K562 (cell line): ENCODE data around the gene TCIRG1. TPM values are rescaled to one million over a fixed set of nuclear protein-coding genes. Genes with fewer than 3 reads are reported as not detected.

Source experiments
- ATAC-seq: fragments of 200-7000 bp; cut with Tn5 transposase; 3 replicates; pipeline ENCODE4 v1.9.1; 2020; ENCODE audit warnings: moderate library complexity
- BruUV-seq: library from RNA; stranded (reverse); fragments of 400-500 nt; replicated peaks from 2 replicates; lab custom pipeline; 2021; lab: Mats Ljungman, UMichigan
- CTCF ChIA-PET: fragments of 300-600 bp; formaldehyde crosslinking; extraction: SDS; loops from one replicate; lab custom pipeline; 2021; ENCODE audit warnings: low intra/inter-chr PET ratio; lab: Yijun Ruan, JAX
- POLR2A ChIA-PET: fragments of 300-600, 350-650 bp; sonication (Branson Sonifier 250); formaldehyde crosslinking; extraction: SDS; loops from one replicate; lab custom pipeline; 2021; ENCODE audit warnings: antibody characterized with exemption, inconsistent platforms; lab: Yijun Ruan, JAX
- DNase-seq, 4 experiments: peaks; one replicate each; pipeline versions ENCODE4 v3.0.0 to v3.0.0-alpha.2; 2011 to 2018; ENCODE audit warnings: low spot score in 3 of 4, mixed read lengths in 3 of 4; ENCODE audit errors: extremely low read depth in 1 of 4
- FAIRE-seq: peaks from 2 replicates; lab custom pipeline; 2011; peaks lifted over from hg19 to GRCh38; lab: Jason Lieb, UNC
- H2AFZ ChIP-seq: 2 replicates; pipeline ENCODE4 v1.6.0; 2011; ENCODE audit warnings: low read depth, low read length, control low read depth, inconsistent platforms
- H3K27ac ChIP-seq: fragments of 200-600 bp; 3 replicates; pipeline ENCODE4 v1.8.0; 2011; ENCODE audit warnings: low read depth, mild to moderate bottlenecking, control low read depth, inconsistent platforms, low read length, moderate library complexity, mixed read lengths; ENCODE audit errors: extremely low read depth
- H3K27me3 ChIP-seq, 2 experiments: fragments of 300-600 bp in 1 of 2; 2 replicates in 1 of 2; 3 replicates in 1 of 2; pipeline versions ENCODE4 v1.6.0 to v1.8.0; 2011; ENCODE audit warnings: inconsistent platforms in 2 of 2, low read length in 2 of 2, mild to moderate bottlenecking in 1 of 2, mixed read lengths in 1 of 2, moderate library complexity in 1 of 2; ENCODE audit not compliant: control insufficient read depth in 2 of 2, insufficient read depth in 2 of 2
- H3K36me3 ChIP-seq: fragments of 300-600 bp; 3 replicates; pipeline ENCODE4 v1.8.0; 2011; ENCODE audit warnings: mild to moderate bottlenecking, low read length, inconsistent platforms; ENCODE audit not compliant: control insufficient read depth, insufficient read depth
- H3K4me1 ChIP-seq, 2 experiments: fragments of 200-600 bp in 1 of 2; replicated peaks in 1 of 2; 2 replicates in 1 of 2; 3 replicates in 1 of 2; pipeline versions ENCODE4 v1.5.1 to v1.8.0; 2011; ENCODE audit warnings: inconsistent platforms in 2 of 2, low read length in 2 of 2, mild to moderate bottlenecking in 1 of 2, mixed read lengths in 1 of 2, moderate library complexity in 1 of 2; ENCODE audit not compliant: control insufficient read depth in 2 of 2, insufficient read depth in 2 of 2
- H3K4me2 ChIP-seq: 2 replicates; pipeline ENCODE4 v1.6.1; 2011; ENCODE audit warnings: low read length, control low read depth, inconsistent platforms, mixed read lengths; ENCODE audit not compliant: insufficient read depth
- H3K4me3 ChIP-seq: fragments of 200-600 bp; sonication (generic), shearing (Covaris generic); 2 replicates; pipeline ENCODE4 v1.5.1; 2016; ENCODE audit warnings: control low read depth, inconsistent platforms
- H3K79me2 ChIP-seq: fragments of 200-600 bp; 3 replicates; pipeline ENCODE4 v1.8.0; 2011; ENCODE audit warnings: low read length, inconsistent platforms; ENCODE audit not compliant: control insufficient read depth, insufficient read depth
- H3K9ac ChIP-seq, 2 experiments: 2 replicates each; pipeline versions ENCODE4 v1.6.0 to v1.6.1; 2011; ENCODE audit warnings: low read depth in 2 of 2, low read length in 2 of 2, control low read depth in 1 of 2, inconsistent platforms in 1 of 2, mild to moderate bottlenecking in 1 of 2, mixed read lengths in 1 of 2; ENCODE audit not compliant: insufficient read depth in 1 of 2
- H3K9me1 ChIP-seq: one replicate; pipeline ENCODE4 v1.6.0; 2011; ENCODE audit warnings: inconsistent platforms, mild to moderate bottlenecking, low read length, moderate library complexity; ENCODE audit not compliant: control insufficient read depth, insufficient read depth
- H3K9me3 ChIP-seq: replicated peaks from 2 replicates; pipeline ENCODE4 v1.5.1; 2011; ENCODE audit warnings: low read depth, low read length, inconsistent platforms; ENCODE audit not compliant: control insufficient read depth, insufficient read depth
- H4K20me1 ChIP-seq: replicated peaks from 2 replicates; pipeline ENCODE4 v1.6.1; 2011; ENCODE audit warnings: low read length, inconsistent platforms, mixed read lengths; ENCODE audit not compliant: control insufficient read depth, insufficient read depth
- BRF1 ChIP-seq: IDR thresholded peaks from 3 replicates; pipeline ENCODE4 v1.6.1; 2011; ENCODE audit warnings: borderline replicate concordance, mild to moderate bottlenecking; ENCODE audit not compliant: insufficient read length; ENCODE audit errors: extremely low read depth
- NR0B1 ChIP-seq: fragments of 450-650 bp; IDR thresholded peaks from one replicate; pipeline ENCODE4 v1.6.1; 2018; ENCODE audit warnings: mild to moderate bottlenecking, moderate library complexity; ENCODE audit not compliant: partially characterized antibody
- POLR2G ChIP-seq: fragments of 200-400 bp; formaldehyde crosslinking; IDR thresholded peaks from 2 replicates; pipeline ENCODE4 v1.6.1; 2017; ENCODE audit warnings: low read depth, mild to moderate bottlenecking, antibody characterized with exemption, low read length, moderate library complexity
- ZNF121 ChIP-seq: sonication (generic); formaldehyde crosslinking; conservative IDR thresholded peaks from 2 replicates; pipeline ENCODE4 v1.8.0; 2022; ENCODE audit warnings: missing genetic modification reagents
- WGBS: fragments of 100-300 bp; shearing (Covaris generic); methylation state at CpG from one replicate; pipeline ENCODE4 v1.1.6; 2016; ENCODE audit warnings: low coverage, mixed read lengths; ENCODE audit not compliant: insufficient coverage; ENCODE audit errors: missing lambda C conversion rate; 5-methylcytosine and 5-hydroxymethylcytosine counted together
- in situ Hi-C: fragments of 300-500 bp; cut with MboI; formaldehyde crosslinking; loops from 4 replicates; pipeline ENCODE4 v1.15.0; 2018; ENCODE audit warnings: inconsistent platforms, mixed read lengths
- intact Hi-C: fragments of 100-400 bp; cut with micrococcal nuclease; formaldehyde crosslinking; loops from 2 replicates; pipeline ENCODE4 v1.14.2; 2022
- polyA plus RNA-seq, 8 experiments: library from polyadenylated mRNA; depleted of rRNA in 4 of 8; stranded (reverse) in 5 of 8; unstranded in 3 of 8; fragments of >200 nt; fragmentation: Nextera tagmentation in 2 of 8; fragmentation: Illumina TruSeq in 1 of 8; extraction: Ambion mirVana in 2 of 8; extraction: Trizol in 1 of 8; gene quantifications; 2 replicates each; pipeline versions ENCODE4 v1.2.1 to v1.2.3, GENCODE V29; 2011 to 2014; ENCODE audit warnings: inconsistent platforms in 1 of 8, missing spikeins in 1 of 8
- total RNA-seq, 7 experiments: library from RNA; depleted of rRNA in 6 of 7; stranded (reverse); fragments of >200 nt in 6 of 7; fragmentation: Illumina TruSeq in 2 of 7; extraction: Trizol in 2 of 7; gene quantifications; 2 replicates each; pipeline versions ENCODE4 v1.2.1 to v1.2.3, GENCODE V29; 2011 to 2021; ENCODE audit warnings: low replicate concordance in 1 of 7

Gene TCIRG1
- total and polyA plus RNA-seq, 9 of the 15 experiments (the other 6 are each of a cell fraction or from before 2014, with no cell fraction given) = 0.49 to 143 (median 24.4) TPM

GRCh38 chr11:67998150-67999045 lies 40.4 kb upstream of the TCIRG1 start:
- ChIA-PET CTCF (no interaction called here), POLR2A (interaction anchor here (0.6 kb wide), 1 partner anchor 11 kb away, joined by 3 read pairs; no protein-coding TSS in a partner anchor)
- no peak overlapping the region for H3K4me2 ChIP-seq
- ATAC-seq = no peak
- TF ChIP-seq BRF1 = no peak
- TF ChIP-seq ZNF121 = peak; percentile 78
- H4K20me1 ChIP-seq = no peaks in the 10 kb centered on the region
- H2AFZ ChIP-seq = no peak overlapping the region
- H3K27me3 ChIP-seq = no peaks in the 10 kb centered on the region; a peak in 1 of 5 replicates
- 0 out of 3 replicates have a peak, but pooled peaks cover 2% of the 10 kb centered on the region for H3K36me3 ChIP-seq
- no peaks in the 10 kb centered on the region for H3K79me2 ChIP-seq
- no peak for FAIRE-seq
- no TSS peak for BruUV-seq
- DNase-seq = no peak
- WGBS = 72% methylated on average over 7 of the region's 9 CpGs
- intact Hi-C loops = no loop called here
- H3K9me1 ChIP-seq = no peaks in the 10 kb centered on the region
- in situ Hi-C loops = no loop called here
- no peak overlapping the region for H3K4me3 ChIP-seq
- H3K4me1 ChIP-seq = peaks cover 8 to 44% of the 10 kb centered on the region in 2 experiments; a peak in 4 of 5 replicates
- no peaks in the 10 kb centered on the region for H3K9me3 ChIP-seq
- peak overlapping the region in 1 of 2 experiments; percentile 77; a peak in 2 of 4 replicates for H3K9ac ChIP-seq
- H3K27ac ChIP-seq = no peak overlapping the region

- H3K79me2 ChIP-seq = no peaks in the 10 kb centered on the region
- no peaks in the 10 kb centered on the region for H4K20me1 ChIP-seq
- intact Hi-C loops = no loop called here
- H3K27ac ChIP-seq = no peak overlapping the region
- H3K36me3 ChIP-seq = 0 out of 3 replicates have a peak, but pooled peaks cover 2% of the 10 kb centered on the region
- H3K4me1 ChIP-seq = peaks cover 9 to 53% of the 10 kb centered on the region in 2 experiments
- DNase-seq = no peak
- no peaks in the 10 kb centered on the region; a peak in 1 of 5 replicates for H3K27me3 ChIP-seq
- no peaks in the 10 kb centered on the region for H3K9me1 ChIP-seq
- ChIA-PET CTCF (no interaction called here), POLR2A (interaction anchor here (0.6 kb wide), 1 partner anchor 10 kb away, joined by 3 read pairs; no protein-coding TSS in a partner anchor)
- no peak overlapping the region for H3K9ac ChIP-seq
- BruUV-seq = no TSS peak
- TF ChIP-seq POLR2G (peak; percentile 31; the same call in 1 of the 2 replicates), NR0B1 (no peak)
- TF ChIP-seq, all 486 proteins: peak for 1
- WGBS = 87% methylated on average over 9 of the region's 13 CpGs
- Histone ChIP-seq H2AFZ (no peak overlapping the region), H3K4me3 (no peak overlapping the region), H3K9me3 (no peaks in the 10 kb centered on the region), H3K4me2 (no peak overlapping the region)
- in situ Hi-C loops = no loop called here
- no peak for FAIRE-seq
- ATAC-seq = no peak
These were observed 39.6 kb upstream of the TCIRG1 start for GRCh38 chr11:67999201-67999629.
